ENCODE data around the gene VSTM4.

Gene VSTM4

GRCh38 chr10:49001402-49001801, 113.9 kb downstream of the VSTM4 start:
- DNase-seq, result no peak

- no peak for DNase-seq
These were observed 114.6 kb downstream of the VSTM4 start for GRCh38 chr10:49000437-49001398.

GRCh38 chr10:48999346-48999745, 116.0 kb downstream of the VSTM4 start:
- DNase-seq, result no peak

GRCh38 chr10:48996329-48996728, 119.0 kb downstream of the VSTM4 start:
- no peak for DNase-seq

GRCh38 chr10:48993627-48994026, 121.7 kb downstream of the VSTM4 start:
- no peak for DNase-seq

GRCh38 chr10:48990226-48990625, 125.1 kb downstream of the VSTM4 start:
- no peak for DNase-seq

GRCh38 chr10:48985621-48986158, 129.6 kb downstream of the VSTM4 start:
- DNase-seq, result no peak

- no peak for DNase-seq
These were observed 131.5 kb downstream of the VSTM4 start for GRCh38 chr10:48983648-48984351.

- DNase-seq, result no peak
These were observed 132.7 kb downstream of the VSTM4 start for GRCh38 chr10:48982584-48982983.

- peak; percentile 23 for DNase-seq
These were observed 133.9 kb downstream of the VSTM4 start for GRCh38 chr10:48981310-48981907.

GRCh38 chr10:48978318-48978717, 137.0 kb downstream of the VSTM4 start:
- DNase-seq, result no peak

GRCh38 chr10:48976196-48976595, 139.1 kb downstream of the VSTM4 start:
- peak; percentile 6 for DNase-seq

GRCh38 chr10:48974510-48975156, 140.7 kb downstream of the VSTM4 start:
- no peak for DNase-seq

GRCh38 chr10:48973065-48973464, 142.3 kb downstream of the VSTM4 start:
- DNase-seq, result no peak

- no peak for DNase-seq
These were observed 144.7 kb downstream of the VSTM4 start for GRCh38 chr10:48970654-48971053.

- DNase-seq, result no peak
These were observed 145.3 kb downstream of the VSTM4 start for GRCh38 chr10:48970046-48970445.

- no peak for DNase-seq
These were observed 147.3 kb downstream of the VSTM4 start for GRCh38 chr10:48968036-48968435.

GRCh38 chr10:48965460-48965859, 149.9 kb downstream of the VSTM4 start:
- no peak for DNase-seq
